CD1c-positive myeloid dendritic cell (primary cell): ENCODE measurements around the gene FAM180A.

Source experiments
- DNase-seq: peaks from one replicate; pipeline ENCODE4 v3.0.0-alpha.2; 2016; ENCODE audit errors: extremely low spot score

The FAM180A gene

GRCh38 chr7:135771961-135772638 lies 23.5 kb upstream of the FAM180A start:
- DNase-seq = no peak

GRCh38 chr7:135771051-135771450 lies 22.4 kb upstream of the FAM180A start:
- no peak for DNase-seq

GRCh38 chr7:135770139-135770710 lies 21.6 kb upstream of the FAM180A start:
- DNase-seq = no peak

GRCh38 chr7:135769005-135769802 lies 20.6 kb upstream of the FAM180A start:
- DNase-seq = no peak

- DNase-seq = no peak
Measured at GRCh38 chr7:135768467-135768866, 19.9 kb upstream of the FAM180A start.

GRCh38 chr7:135768064-135768463 lies 19.5 kb upstream of the FAM180A start:
- DNase-seq = no peak

GRCh38 chr7:135763261-135763660 lies 14.6 kb upstream of the FAM180A start:
- DNase-seq = no peak

- DNase-seq = no peak
Measured at GRCh38 chr7:135761751-135762488, 13.3 kb upstream of the FAM180A start.

- no peak for DNase-seq
Measured at GRCh38 chr7:135759532-135759931, 10.9 kb upstream of the FAM180A start.

- no peak for DNase-seq
Measured at GRCh38 chr7:135758531-135758932, 9.9 kb upstream of the FAM180A start.

- DNase-seq = no peak
Measured at GRCh38 chr7:135757719-135758411, 9.3 kb upstream of the FAM180A start.

GRCh38 chr7:135756191-135756590 lies 7.6 kb upstream of the FAM180A start:
- DNase-seq = peak; percentile 2

- DNase-seq = no peak
Measured at GRCh38 chr7:135755351-135755753, 6.7 kb upstream of the FAM180A start.

- no peak for DNase-seq
Measured at GRCh38 chr7:135753616-135754413, 5.2 kb upstream of the FAM180A start.

GRCh38 chr7:135747366-135747765 lies 1.2 kb downstream of the FAM180A start:
- no peak for DNase-seq

- no peak for DNase-seq
Measured at GRCh38 chr7:135745703-135746312, 2.8 kb downstream of the FAM180A start.

- no peak for DNase-seq
Measured at GRCh38 chr7:135744938-135745702, 3.5 kb downstream of the FAM180A start.

- no peak for DNase-seq
Measured at GRCh38 chr7:135743907-135744731, 4.5 kb downstream of the FAM180A start.

- no peak for DNase-seq
Measured at GRCh38 chr7:135742371-135742770, 6.2 kb downstream of the FAM180A start.
